ENCODE measurements around the gene PCNX2.

The PCNX2 gene

DNA sequence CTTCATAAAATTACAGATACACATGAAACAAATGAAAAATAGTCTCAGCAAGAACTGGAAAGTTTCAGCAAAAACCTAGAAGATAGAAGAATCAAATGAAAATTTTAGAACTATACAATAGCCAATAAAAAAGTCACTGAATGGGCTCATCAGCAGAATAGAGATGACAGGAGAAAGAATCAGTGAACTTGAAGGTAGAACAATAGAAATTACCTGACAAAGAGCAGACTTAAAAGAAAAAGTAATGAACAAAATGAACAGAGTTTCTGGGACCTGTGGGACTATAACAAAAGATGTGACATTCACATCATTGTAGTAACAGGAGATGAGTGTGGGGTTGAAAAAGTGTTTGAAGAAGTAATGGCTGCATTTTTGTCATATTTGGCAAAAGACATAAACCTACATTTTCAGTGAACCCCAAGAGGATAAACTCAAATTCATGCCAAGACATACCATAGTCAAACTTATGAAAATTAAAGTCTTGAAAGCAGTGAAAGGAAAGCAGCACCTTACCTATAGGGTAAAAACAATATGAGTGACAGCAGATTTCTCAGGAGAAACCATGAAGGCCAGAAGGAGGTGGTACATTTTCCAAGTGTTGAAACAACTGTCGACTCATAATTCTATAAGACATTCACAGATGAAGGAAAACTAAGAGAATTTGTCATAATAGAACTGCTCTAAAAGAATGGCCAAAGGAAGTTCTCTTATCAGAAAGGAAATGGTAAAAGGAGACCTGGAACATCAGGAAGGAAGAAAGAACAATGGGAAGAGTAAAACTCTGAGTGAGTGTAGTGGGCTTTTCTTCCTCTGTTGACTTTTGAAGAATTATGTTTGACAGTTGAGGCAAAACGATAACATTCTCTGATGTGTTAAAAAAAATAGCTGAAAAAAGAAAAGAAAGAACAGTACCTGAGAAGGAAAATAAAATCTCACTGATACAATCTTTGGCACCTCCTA lies 321.6 kb downstream of the PCNX2 start:
- in situ Hi-C loops (cut with MboI; ENCODE audit: low sequenced_read_pairs): no loop called here

DNA sequence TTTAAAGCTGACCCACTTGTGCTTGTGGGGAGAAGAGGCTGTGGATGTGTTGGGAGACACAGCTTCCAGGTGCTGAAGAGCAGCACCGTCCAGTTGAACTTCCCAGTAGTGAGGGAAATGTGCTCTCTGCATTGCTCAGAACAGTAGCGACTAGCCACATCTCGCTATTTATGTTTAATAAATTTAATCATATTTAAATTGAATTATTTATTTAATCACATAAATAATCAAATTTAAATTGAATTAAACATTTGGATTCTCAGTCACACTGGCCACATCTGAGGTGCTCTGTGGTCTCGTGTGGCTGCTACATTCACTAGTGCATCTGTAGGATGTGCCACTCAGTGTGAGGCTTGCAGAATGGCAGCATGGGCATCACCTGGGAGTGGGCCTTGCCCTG lies 325.0 kb downstream of the PCNX2 start:
- in situ Hi-C loops (cut with MboI; ENCODE audit: low sequenced_read_pairs): no loop called here

DNA sequence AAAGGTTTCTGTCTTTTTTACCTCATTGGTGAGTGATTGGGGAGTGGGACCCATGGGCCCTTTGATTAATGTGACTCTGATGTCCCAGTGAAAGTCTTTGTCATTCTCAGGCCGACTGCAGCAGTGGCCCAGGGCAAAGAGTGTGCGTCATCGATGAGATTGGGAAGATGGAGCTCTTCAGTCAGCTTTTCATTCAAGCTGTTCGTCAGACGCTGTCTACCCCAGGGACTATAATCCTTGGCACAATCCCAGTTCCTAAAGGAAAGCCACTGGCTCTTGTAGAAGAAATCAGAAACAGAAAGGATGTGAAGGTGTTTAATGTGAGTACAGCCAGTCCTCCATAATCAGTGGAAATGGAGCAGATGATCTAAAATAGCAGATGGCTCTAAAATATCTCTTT lies 325.7 kb downstream of the PCNX2 start:
- in situ Hi-C loops (cut with MboI; ENCODE audit: low sequenced_read_pairs): no loop called here

DNA sequence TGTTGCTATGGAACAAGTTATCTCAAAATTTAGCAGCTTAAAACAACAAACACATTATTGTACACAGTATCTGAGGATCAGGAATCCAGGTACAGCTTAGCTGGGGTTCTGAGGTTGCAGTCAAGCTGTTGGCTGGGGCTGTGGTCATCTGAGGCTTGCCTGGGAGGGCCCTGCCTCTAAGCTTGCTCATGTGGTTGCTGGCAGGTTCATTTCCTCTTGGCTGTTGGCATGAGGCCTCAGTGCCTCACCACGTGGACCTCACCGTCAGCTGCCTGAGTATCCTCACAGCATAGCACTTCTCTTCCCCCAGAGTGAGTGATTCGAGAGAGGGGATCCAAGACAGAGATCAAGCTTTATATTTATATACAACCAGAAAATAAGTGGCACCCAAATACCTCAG lies 326.6 kb downstream of the PCNX2 start:
- in situ Hi-C loops (cut with MboI; ENCODE audit: low sequenced_read_pairs): no loop called here

DNA sequence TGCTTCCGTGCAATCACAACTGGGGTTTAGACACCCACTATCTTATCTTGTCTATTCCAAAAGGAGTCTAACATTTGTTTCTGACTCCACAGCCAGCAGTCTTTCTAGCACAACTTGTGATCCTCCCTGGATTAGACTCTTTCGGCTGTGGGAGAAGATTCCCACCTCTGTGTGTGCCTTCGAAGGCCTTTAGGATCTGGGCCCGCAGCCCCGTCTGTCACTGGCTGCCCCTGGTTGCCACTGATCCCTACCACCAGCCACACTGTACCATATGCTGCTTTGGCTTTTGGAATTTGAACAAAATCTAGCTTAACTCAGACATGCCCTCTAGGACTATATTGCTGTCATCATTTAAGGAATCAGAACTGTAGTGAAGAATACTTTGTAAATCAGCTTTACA lies 327.1 kb downstream of the PCNX2 start:
- in situ Hi-C loops (cut with MboI; ENCODE audit: low sequenced_read_pairs): no loop called here

DNA sequence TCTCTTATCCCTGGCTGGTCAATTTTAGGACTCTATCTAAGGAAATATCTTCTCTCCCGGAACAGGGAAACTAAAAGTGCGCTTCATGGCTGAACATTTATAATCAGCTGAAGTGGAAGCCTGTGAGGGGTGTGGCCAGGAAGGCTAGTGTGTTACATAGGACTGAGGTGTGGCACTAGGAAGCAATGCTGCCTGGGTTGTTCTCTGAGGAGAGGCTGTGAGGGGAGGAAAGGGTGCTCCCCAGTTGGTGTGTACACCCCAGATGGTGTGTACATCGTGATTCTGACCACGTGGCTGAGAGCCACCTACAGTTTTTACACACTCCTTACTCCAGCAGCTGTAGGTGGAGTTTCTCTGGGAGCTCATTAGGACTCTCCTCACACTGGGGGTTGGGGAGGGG lies 328.9 kb downstream of the PCNX2 start:
- in situ Hi-C loops (cut with MboI; ENCODE audit: low sequenced_read_pairs): no loop called here

DNA sequence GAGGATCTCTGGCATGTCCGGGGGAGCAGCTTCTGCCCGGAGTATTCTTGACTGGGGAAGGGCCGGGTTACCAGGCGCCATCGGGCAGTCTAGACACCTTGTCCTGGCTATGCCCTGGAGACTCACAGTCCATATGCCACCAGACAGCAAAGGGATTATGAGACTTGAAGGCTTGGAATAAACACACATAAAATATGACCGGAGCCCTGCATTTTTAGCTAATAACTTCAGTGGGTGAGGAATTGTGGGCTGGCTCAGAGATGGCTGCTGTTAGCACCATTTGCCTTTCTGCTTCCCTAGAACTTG lies 329.7 kb downstream of the PCNX2 start:
- in situ Hi-C loops (cut with MboI; ENCODE audit: low sequenced_read_pairs): no loop called here

DNA sequence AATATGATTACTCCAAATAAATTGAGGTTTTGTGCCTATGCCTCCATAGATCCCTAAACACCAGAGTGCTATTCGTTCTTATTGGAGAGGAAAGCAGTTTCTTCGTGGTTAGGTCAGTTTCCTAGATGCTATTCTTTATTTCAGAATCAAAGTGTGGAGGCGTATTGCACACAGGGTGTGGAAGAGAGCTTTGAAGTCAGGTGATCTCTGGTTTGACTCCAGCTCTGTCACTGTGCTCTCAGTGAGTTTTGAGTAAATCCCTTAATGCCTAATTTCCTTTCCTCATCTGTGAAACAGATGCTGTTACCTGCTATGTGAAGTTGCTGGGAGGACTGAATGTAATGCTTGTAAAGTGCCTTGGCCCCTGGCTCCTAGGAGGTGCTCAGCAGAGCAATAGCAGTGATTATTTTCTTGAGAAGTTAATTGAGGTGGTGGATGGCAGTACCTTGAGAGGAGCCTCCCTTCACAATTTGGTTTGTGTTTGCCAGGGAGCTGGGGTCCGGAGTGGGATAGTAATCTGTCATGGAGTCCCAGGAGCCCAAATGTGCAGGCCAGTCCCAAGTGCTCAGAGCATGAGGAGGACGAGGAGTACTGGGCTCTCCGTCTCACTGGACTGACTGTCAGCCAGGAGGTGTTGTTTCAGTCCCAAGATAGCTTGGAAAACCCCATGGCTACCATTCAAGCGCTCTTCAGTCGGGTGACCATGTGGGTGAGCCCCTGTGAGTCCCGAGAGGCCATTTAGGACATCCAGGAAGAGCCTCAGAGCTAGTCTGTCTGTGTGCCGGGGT lies 330.2 kb downstream of the PCNX2 start:
- in situ Hi-C loops (cut with MboI; ENCODE audit: low sequenced_read_pairs): no loop called here

DNA sequence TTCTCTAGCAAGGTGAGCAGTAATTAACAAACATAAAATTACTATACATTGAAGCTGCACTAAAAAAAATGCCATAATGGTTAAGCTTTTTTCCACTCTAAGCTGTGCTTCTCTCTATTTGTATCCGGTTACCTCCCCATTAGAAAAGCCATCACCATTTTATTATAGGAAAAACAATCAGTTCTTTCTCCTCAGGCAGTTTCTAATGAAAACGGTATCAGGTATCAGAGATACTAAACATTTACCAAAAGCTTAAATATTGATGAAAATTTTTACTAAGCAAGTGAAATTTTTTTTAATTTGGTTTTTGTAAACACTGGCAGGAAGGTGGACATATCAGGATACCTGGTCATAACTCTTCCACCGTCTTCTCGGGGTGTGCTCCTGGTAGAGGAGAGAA lies 330.9 kb downstream of the PCNX2 start:
- in situ Hi-C loops (cut with MboI; ENCODE audit: low sequenced_read_pairs): no loop called here

DNA sequence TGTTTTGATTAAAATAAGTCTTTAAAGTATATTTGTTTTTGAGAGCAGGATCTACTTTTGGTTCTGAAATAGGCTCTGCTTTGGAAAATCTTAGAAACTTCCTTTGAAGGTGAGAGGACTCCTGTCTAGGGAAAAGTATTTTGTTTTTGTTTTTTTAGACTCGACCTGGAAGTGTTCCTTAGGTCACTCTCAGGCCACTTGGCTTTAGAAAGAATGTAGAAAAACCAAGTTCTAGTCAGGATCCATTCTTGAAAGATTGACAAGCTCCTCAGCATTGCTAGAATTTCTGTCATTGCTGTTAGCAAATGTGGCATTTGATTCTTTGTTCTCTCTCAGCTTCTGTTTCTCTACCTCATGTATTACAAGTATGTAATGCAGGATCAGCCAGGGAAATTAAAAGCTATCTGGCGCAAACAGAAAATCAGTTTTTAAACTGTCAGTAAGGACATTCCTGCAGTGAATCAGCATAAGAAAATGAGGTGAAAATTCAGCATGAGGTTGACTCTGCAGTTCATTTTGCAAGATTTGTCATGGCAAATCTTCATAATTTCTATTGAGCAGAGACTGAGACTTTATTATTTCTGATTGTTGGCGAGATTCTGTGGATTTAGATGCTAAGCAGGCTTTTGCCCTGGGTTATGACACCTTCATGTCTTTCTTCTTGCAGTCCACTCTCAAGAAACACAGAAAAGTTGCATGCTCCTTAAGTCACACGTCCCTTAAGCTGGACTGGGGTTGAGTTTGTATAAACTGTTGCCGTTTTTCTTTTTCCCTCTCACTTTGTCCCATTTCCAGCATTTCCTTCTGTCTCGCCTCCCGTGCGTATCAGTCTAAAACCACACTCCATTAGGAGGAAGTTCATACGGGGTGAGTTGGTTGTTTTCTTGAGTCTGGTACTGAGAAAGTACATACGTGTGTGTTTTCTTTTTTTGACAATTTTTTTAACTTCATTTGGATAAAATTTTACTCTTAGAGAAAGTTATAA lies 332.5 kb downstream of the PCNX2 start:
- in situ Hi-C loops (cut with MboI; ENCODE audit: low sequenced_read_pairs): no loop called here

DNA sequence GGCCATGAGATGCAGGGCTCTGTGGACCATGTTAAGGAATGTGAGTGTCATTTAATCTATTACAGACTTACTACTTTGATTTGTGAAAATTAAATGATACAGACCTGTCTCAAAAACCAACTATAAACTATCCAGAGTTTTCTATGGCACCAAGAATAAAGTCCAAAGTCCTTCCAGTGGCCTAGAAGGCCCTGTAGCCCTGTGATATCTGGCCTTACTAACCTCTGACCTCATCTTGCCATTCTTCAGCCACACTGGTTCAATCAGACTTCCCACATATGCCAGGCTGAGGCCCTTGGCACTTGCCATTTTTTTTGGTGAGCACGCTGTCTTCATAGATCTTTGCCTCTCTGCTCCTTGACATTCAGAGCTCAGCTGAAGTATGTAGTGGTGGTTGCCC lies 337.5 kb downstream of the PCNX2 start:
- in situ Hi-C loops (cut with MboI; ENCODE audit: low sequenced_read_pairs): no loop called here

DNA sequence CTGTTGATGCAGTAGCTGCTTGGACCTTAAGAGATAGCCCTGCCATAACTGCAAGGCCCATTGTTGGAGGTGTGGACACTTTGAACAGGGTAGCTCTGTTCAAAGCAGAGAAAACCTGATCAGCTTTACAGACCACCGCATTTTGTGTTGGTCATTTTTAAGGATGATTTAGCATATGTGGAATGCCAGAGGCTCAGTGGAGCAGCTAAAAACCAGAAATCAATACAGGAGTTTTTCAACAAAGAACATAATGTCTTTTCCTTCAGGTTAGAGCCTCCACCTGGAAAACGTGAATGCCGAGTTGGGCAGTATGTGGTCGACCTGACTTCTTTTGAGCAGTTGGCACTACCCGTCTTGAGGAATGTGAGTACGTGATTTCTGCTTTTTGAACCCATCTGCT lies 339.4 kb downstream of the PCNX2 start:
- in situ Hi-C loops (cut with MboI; ENCODE audit: low sequenced_read_pairs): no loop called here

DNA sequence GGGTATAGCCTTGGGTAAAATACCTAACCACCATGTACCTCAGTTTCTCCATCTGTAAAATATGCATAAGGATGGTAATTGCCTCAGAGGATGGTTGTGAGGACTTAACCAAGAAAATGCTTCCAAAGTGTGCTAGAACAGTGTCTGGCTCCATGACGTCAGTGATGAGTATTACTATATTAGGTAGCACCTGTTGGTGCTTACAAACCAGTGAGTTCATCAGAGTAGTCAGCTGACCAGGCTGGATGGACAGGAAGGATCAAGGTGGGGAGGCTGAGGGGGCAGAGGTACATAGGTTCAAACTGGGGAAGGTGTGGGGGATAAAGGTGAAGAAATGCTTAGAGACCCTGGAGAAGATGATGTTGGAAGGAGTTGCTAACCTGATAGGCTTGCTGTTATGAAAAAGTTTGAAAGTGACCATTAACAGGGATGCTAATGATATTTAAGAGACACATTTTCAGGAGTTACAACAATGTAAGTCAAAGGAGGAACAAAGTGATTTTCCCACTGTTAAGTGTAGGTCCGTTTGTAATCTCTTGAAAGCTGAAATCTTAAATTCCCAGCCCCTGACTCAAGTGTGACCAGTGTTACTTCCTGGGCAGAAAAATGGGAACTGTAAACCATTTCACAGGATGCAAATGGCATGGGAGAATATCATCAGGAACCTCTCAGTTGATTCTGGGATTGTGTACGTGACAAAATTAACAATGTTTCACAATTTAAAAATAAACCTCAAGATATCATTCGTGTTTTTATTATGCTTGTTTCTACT lies 340.7 kb downstream of the PCNX2 start:
- in situ Hi-C loops (cut with MboI; ENCODE audit: low sequenced_read_pairs): no loop called here

DNA sequence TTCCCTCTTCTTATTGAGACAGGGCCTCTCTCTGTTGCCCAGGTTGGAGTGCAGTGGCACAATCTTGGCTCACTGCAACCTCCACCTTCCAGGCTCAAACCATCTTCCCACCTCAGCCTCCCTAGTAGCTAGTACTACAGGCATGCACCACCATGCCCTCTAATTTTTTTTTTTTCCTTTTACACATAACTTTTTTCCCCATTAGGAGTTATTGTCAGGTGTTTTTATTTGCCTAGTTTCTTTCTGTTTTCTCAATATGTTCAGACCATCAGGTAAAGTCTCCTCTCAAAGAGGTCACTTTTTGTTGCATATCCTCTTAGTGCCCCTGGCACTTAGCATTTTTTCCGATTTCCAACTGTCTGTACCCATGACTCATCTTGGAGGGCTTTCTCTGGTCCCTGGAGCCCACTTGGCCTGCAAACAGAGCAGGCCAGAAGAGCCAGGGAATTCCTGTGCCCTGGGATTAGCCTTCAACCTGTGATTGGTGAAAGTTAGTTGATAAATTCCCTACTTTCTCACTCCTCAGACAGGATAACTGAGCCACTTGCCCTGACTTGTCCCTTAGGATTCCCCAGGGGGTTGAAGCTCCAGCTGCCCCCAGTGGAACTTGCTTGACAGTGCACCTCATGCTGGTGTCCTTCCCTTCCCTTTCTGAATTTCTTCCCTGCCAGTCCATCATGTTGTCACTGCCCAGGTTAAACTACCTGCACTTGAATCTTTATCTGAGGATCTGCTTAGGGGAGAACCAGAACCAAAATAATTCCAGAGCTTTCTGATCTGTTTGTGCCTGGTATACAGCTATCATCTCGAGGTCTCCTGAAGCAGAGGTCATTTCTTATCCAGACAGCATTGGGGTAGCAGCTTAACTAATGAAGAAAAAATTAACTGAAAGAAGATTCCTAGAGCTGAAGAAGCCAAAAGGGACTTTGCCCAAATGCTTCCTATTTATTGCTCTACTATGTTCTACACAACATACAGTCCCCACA lies 342.7 kb downstream of the PCNX2 start:
- in situ Hi-C loops (cut with MboI; ENCODE audit: low sequenced_read_pairs): no loop called here

DNA sequence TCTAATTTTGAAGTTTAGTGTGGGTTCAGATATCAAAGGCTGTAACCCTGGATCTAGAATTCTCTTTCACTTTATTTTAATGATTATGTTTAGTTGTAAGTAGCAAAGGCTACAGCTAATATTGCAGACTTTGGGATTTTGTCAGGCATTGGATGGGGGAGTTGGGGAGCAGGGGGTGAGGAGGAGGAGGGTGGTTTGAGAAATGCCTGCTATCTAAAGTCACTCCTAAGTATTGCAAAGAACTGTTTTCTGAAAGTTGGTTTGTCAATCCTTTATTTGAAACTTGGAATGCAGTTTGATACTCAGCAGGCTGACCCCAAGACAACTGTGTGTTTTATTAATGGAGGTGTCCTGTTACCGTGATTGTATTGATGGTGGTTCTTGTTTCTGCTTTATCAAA lies 343.9 kb downstream of the PCNX2 start:
- in situ Hi-C loops (cut with MboI; ENCODE audit: low sequenced_read_pairs): no loop called here

DNA sequence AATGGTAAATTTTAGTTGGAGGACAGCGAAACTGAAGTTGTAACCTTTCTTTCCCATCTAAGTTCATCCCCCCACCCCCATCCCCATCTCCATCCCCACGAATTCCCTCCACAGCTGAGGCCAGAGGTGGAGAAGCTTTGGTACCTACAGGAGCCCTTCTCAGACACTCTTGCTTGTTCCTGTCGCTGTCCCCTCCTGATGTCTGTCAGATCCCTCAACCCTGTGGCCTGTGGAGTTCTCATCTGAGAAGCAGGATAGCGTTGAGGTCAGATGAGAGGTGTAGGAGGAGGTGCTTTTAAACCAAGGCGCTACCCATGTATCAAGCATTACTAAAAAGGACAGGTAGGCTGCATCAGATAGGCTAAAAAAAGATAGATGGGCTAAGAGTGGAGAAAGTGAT lies 344.3 kb downstream of the PCNX2 start:
- in situ Hi-C loops (cut with MboI; ENCODE audit: low sequenced_read_pairs): no loop called here

DNA sequence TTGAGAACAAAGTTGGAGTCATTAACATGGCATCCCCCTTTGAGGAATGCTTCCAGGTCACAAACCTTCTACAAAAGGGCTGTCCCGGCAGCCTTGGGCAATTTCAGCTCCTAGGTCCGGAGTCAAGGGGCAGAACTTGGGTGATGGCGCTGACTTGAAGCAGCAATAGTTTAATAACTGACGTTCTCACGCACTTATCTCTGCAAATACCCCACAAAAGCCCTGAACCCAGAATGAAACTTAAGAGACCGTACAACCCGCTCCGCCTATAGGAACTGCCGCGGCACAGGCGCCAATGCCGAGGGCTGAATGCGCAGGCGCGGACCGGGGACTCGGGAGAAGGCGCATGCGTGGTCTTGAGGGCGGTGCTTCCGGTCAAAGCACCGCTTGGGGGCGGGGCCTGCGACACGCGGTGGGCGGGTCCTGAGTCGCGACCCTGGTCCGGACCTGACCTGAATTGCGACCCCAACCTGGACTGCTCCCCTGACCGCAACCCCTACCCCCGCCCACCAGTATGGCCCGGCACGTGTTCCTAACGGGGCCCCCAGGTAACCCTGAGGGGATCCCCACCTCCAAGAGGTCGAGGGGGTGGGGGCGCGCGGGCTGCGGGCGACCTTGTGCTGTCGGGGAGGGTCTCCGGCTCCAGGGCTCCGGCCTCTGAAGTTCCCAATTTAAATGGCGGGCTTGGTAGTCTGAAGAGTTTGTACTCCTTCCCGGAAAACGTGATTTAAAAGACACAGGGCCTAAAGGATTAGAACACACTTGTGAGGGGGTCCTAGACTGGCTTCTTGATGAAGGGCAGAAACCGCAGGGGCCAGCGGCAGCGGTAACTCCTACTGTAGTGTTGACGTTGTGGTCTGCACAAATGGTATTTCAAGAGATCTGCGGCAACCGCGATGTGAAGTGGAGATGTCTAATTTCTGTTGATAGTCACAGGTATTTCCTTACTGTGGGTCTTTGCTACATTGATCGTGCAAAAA lies 345.0 kb downstream of the PCNX2 start, which contains the start of gene NTPCR:
Gene NTPCR, plus strand, starts transcription at position 415 of the 980 bp plus-strand sequence. Its CDS starts 100 bp downstream, at position 515.
- in situ Hi-C loops (cut with MboI; ENCODE audit: low sequenced_read_pairs): no loop called here
